ENCODE results near the gene IL4R. TPM values are rescaled to one million over a fixed set of nuclear protein-coding genes. Genes with fewer than 3 reads are reported as not detected.

IL4R gene
- total RNA-seq, 1 experiment from 2014 or later: 28.6 TPM

- no peak within 1 kb of the TSS for H2BK15ac ChIP-seq (ENCODE audit: low read depth, low read length)
- H3K36me3 Mint-ChIP-seq (ENCODE audit: insufficient read depth in 1 of 3, low read depth in 3 of 3): peaks cover 2 to 4% (median 3%) of the 10 kb centered on the region in 3 experiments; a peak in 3 of 7 replicates
- H3K56ac ChIP-seq (ENCODE audit: insufficient read length, low read depth, low read length): no peak within 1 kb of the TSS
- no peak within 1 kb of the TSS for H2BK120ac ChIP-seq (ENCODE audit: low read depth, low read length, poor library complexity, severe bottlenecking)
- H3K27me3 Mint-ChIP-seq (ENCODE audit: low read depth): no peaks in the 10 kb centered on the region; the same call in 1 of the 2 replicates
- H4K5ac ChIP-seq (ENCODE audit: insufficient read length, low read depth, low read length): peak within 1 kb of the TSS; percentile 69
- H2BK5ac ChIP-seq (ENCODE audit: insufficient read length, low read length): no peak within 1 kb of the TSS
- no peaks in the 10 kb centered on the region for H4K20me1 ChIP-seq (ENCODE audit: control insufficient read depth, insufficient read depth, insufficient read length)
- H3K27ac Mint-ChIP-seq: peak within 1 kb of the TSS in 2 of 3 experiments; percentile 80 to 88; a peak in 2 of 7 replicates
- H3K4me1 Mint-ChIP-seq: peaks cover 7 to 9% of the 10 kb centered on the region in 2 experiments
- no peaks in the 10 kb centered on the region for H3K23me2 ChIP-seq (ENCODE audit: insufficient read length, low read depth, low read length, poor library complexity, severe bottlenecking)
- no peak within 1 kb of the TSS for H3T11ph ChIP-seq (ENCODE audit: low read length)
- no peak within 1 kb of the TSS for H3K4ac ChIP-seq (ENCODE audit: low read depth, low read length)
- H3K14ac ChIP-seq (ENCODE audit: insufficient read depth, low read length): peak within 1 kb of the TSS; percentile 80; the same call in 1 of the 2 replicates
- H3K9me3 Mint-ChIP-seq: peaks cover 3% of the 10 kb centered on the region in 2 experiments; a peak in 2 of 5 replicates
- peak within 1 kb of the TSS; percentile 89 for H3K18ac ChIP-seq (ENCODE audit: insufficient read length, low read depth, low read length)
- H3K79me2 ChIP-seq (ENCODE audit: insufficient read depth, low read length): no peaks in the 10 kb centered on the region
- H2AK5ac ChIP-seq (ENCODE audit: insufficient read length, low read length): no peak within 1 kb of the TSS
- no peak within 1 kb of the TSS for H2BK20ac ChIP-seq (ENCODE audit: low read depth, low read length, poor library complexity, severe bottlenecking)
- H3K4me3 Mint-ChIP-seq: peak within 1 kb of the TSS; percentile 73 to 83
- DNase-seq: peak; percentile 94
- no CpG with 5 or more reads among the region's 58 CpGs for WGBS (ENCODE audit: extremely low coverage, insufficient read length, low lambda C conversion rate)
- H4K8ac ChIP-seq (replicated peaks; ENCODE audit: insufficient read length, low read depth, low read length): no peak within 1 kb of the TSS
- H2BK12ac ChIP-seq (ENCODE audit: insufficient read length, low read depth, low read length): no peak within 1 kb of the TSS
- H4K91ac ChIP-seq (ENCODE audit: insufficient read length, low read depth, low read length): no peak within 1 kb of the TSS
- peak within 1 kb of the TSS; percentile 52 for H3K9ac ChIP-seq (ENCODE audit: extremely low read depth, insufficient read length, low read length)
- H3K27me3 ChIP-seq (ENCODE audit: insufficient read depth, low read length): no peaks in the 10 kb centered on the region
- H3K79me1 ChIP-seq (ENCODE audit: insufficient read depth, low read depth, low read length, poor library complexity, severe bottlenecking): no peaks in the 10 kb centered on the region
- no peak for TF ChIP-seq CTCF (conservative IDR thresholded peaks at IDR 0.05)
- H3K4me2 ChIP-seq (ENCODE audit: insufficient read depth, insufficient read length, low read length): peak within 1 kb of the TSS; percentile 55
- H3K27ac ChIP-seq (ENCODE audit: insufficient read length, low read depth, low read length): no peak within 1 kb of the TSS
- no peaks in the 10 kb centered on the region; the same call in 1 of the 2 replicates for H3K4me1 ChIP-seq (ENCODE audit: insufficient read depth, low read length)
- H3K9me3 ChIP-seq (ENCODE audit: control insufficient read depth, low read depth, low read length): no peaks in the 10 kb centered on the region
- H2AFZ ChIP-seq (ENCODE audit: low read length): no peak within 1 kb of the TSS
- H3K23ac ChIP-seq (ENCODE audit: insufficient read length, low read depth, low read length): no peak within 1 kb of the TSS
Measured at GRCh38 chr16:27268376-27269299, 45.1 kb upstream of the IL4R start, which contains the start of gene NSMCE1. TSS of gene NSMCE1 (minus strand) at chr16:27268772. CDS start at chr16:27257570, 11,202 bp downstream.
